NB4 (cell line): ENCODE results near the gene ADNP.

Experiments
- DNase-seq: peaks from one replicate; pipeline ENCODE4 v3.0.0; 2010; ENCODE audit warnings: low read depth
- H3K4me3 ChIP-seq: one replicate; pipeline ENCODE4 v1.5.1; 2011; ENCODE audit warnings: mild to moderate bottlenecking, low read depth, low read length, moderate library complexity
- MYC ChIP-seq: IDR thresholded peaks from 2 replicates; pipeline ENCODE4 v1.6.1; 2011; ENCODE audit warnings: low read depth, low read length
- POLR2A ChIP-seq: IDR thresholded peaks from 2 replicates; pipeline ENCODE4 v1.6.1; 2011; ENCODE audit warnings: mild to moderate bottlenecking; ENCODE audit not compliant: insufficient read length; ENCODE audit errors: extremely low read depth
- TF ChIP-seq, protein P1 (sequence below): IDR thresholded peaks from 2 replicates; pipeline ENCODE4 v1.6.1; 2011; ENCODE audit warnings: low read depth, low read length
- TF ChIP-seq, protein P2 (sequence below): IDR thresholded peaks from one replicate; pipeline ENCODE4 v1.5.1; 2012; ENCODE audit warnings: low read depth, low read length

Gene ADNP

GRCh38 chr20:50958615-50959542, 27.6 kb upstream of the ADNP start, which contains the start of gene MOCS3:
Gene MOCS3 (plus strand): TSS chr20:50958818. CDS start chr20:50958843, 25 bp downstream.
- H3K4me3 ChIP-seq = peak within 1 kb of the TSS; percentile 88
- TF ChIP-seq, protein P1, sequence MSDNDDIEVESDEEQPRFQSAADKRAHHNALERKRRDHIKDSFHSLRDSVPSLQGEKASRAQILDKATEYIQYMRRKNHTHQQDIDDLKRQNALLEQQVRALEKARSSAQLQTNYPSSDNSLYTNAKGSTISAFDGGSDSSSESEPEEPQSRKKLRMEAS = no peak; the same call in 1 of the 2 replicates
- peak; percentile 2; the same call in 1 of the 2 replicates for TF ChIP-seq MYC
- DNase-seq = peak; percentile 95

DNA sequence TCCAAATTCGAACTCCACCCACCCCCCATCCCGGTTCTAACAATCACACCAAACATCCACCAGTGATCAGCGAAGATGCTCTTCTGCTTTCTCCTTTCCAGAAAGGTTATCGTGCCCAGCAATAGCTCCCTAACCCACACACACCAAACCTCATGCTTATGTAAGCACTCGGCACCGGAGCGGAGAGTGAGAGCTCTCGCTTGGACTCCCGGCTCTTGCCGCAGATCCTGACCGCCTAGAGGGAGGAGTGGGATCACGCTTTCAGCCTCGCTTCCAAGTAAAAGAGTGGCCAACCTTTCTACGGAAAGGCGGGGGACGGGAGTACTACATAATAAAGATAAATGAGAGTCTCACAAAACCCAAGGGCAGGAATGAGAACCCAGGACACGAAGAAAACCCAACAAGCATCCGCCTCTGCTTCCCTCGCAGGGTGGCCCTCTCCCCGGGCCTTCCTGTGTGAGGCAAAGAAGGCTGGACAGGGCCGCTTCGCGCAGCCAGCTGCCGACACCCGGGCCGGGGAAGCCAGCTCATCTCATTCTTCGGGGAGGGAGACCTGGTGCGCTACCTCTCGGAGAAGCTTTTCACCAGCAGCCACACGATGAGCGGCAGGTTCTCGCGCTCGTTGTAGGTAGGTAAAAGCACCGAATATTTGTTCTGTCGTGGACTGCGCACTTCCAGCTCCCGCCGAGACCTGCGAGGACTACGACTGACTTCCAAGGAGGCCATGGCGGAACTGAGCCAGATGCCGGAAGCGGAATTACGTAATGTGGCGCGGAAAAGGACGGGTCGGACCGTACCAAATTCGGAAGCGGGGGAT, 26.8 kb upstream of the ADNP start, which contains the start of gene DPM1:
TSS of gene DPM1 (minus strand) at position 735 of the 817 bp plus-strand sequence. CDS start at position 726, 9 bp downstream.
- H3K4me3 ChIP-seq = peak within 1 kb of the TSS; percentile 88
- peak; percentile 93 for DNase-seq
- TF ChIP-seq, protein P2, sequence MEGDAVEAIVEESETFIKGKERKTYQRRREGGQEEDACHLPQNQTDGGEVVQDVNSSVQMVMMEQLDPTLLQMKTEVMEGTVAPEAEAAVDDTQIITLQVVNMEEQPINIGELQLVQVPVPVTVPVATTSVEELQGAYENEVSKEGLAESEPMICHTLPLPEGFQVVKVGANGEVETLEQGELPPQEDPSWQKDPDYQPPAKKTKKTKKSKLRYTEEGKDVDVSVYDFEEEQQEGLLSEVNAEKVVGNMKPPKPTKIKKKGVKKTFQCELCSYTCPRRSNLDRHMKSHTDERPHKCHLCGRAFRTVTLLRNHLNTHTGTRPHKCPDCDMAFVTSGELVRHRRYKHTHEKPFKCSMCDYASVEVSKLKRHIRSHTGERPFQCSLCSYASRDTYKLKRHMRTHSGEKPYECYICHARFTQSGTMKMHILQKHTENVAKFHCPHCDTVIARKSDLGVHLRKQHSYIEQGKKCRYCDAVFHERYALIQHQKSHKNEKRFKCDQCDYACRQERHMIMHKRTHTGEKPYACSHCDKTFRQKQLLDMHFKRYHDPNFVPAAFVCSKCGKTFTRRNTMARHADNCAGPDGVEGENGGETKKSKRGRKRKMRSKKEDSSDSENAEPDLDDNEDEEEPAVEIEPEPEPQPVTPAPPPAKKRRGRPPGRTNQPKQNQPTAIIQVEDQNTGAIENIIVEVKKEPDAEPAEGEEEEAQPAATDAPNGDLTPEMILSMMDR = no peak
- TF ChIP-seq MYC (peak; percentile 52; the same call in 1 of the 2 replicates), POLR2A (peak; percentile 94)
- TF ChIP-seq, protein P1 = peak; percentile 56; the same call in 1 of the 2 replicates

GRCh38 chr20:50957276-50957675, 26.0 kb upstream of the ADNP start:
- H3K4me3 ChIP-seq = peak overlapping the region; percentile 88
- TF ChIP-seq, protein P2 = no peak
- TF ChIP-seq, protein P1 = no peak
- TF ChIP-seq POLR2A (no peak), MYC (no peak)
- DNase-seq = peak; percentile 18

- H3K4me3 ChIP-seq = no peak overlapping the region
- DNase-seq = no peak
- TF ChIP-seq, protein P1 = no peak
- TF ChIP-seq POLR2A = no peak
- no peak for TF ChIP-seq MYC
- TF ChIP-seq, protein P2 = no peak
These were observed 22.6 kb upstream of the ADNP start for GRCh38 chr20:50953821-50954220.

DNA sequence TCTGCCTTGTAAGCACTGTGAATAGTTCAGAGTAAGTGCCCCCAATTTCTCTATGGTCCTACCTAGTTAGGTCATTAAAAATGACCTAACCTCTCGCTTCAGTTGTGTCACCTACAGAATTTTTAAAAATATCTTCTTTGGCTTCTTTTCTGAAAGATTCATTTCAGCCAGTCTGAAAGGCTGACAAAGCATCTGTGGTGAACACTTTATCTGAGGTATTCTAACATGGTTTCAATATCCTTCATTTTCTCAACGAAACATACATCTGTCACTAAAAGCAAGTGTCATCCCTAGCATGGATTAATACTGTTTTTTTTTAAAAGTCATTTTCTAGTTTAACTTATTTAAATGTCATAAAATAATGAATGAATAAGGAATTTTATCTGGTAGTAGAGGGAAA, 22.0 kb upstream of the ADNP start:
- TF ChIP-seq MYC = no peak
- TF ChIP-seq, protein P2 = no peak
- TF ChIP-seq, protein P1 = no peak
- TF ChIP-seq POLR2A = no peak
- DNase-seq = no peak
- no peak overlapping the region for H3K4me3 ChIP-seq
